Astrocyte of the spinal cord (primary cell): ENCODE results near the gene ENAM.
"Not testable (repeated sequence)": the region's sequence is repeated elsewhere in the genome, so short reads cannot be mapped to it uniquely, and the experiment has no call there.

Experiments used
- DNase-seq: peaks from one replicate; pipeline ENCODE4 v3.0.0; 2011; ENCODE audit warnings: low read depth, low spot score
- H3K4me3 ChIP-seq: 2 replicates; pipeline ENCODE4 v1.5.1; 2011; ENCODE audit warnings: low read depth, mild to moderate bottlenecking, low read length, moderate library complexity
- in situ Hi-C: cut with HindIII; loops from 2 replicates; pipeline ENCODE4 v1.10.0; 2017; ENCODE audit warnings: low sequenced_read_pairs
- TF ChIP-seq, protein P1 (sequence below): IDR thresholded peaks from 2 replicates; pipeline ENCODE4 v1.5.1; 2012; ENCODE audit warnings: low read depth, mild to moderate bottlenecking, low read length, inconsistent platforms

ENAM gene

DNA sequence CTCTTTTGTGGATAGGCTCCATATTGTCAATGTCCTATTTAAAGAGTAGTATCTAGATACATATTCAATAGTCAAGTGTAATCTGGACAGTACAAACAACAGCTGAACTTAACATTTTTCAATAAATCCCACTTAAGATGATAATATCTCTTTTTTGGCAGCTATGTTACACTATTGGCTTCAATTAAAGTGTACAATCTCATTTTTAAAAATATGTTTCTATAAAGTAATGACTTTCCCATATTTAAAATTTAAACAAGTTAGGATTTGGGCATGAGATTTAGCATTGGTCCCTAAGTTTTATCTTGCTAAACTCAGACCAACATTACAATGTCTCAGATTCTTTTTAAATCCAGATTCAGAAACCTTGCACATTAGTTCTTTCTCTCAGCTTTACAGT, 45.6 kb downstream of the ENAM start:
- DNase-seq: no peak
- in situ Hi-C loops: no loop called here
- no peak overlapping the region for H3K4me3 ChIP-seq
- TF ChIP-seq, protein P1, sequence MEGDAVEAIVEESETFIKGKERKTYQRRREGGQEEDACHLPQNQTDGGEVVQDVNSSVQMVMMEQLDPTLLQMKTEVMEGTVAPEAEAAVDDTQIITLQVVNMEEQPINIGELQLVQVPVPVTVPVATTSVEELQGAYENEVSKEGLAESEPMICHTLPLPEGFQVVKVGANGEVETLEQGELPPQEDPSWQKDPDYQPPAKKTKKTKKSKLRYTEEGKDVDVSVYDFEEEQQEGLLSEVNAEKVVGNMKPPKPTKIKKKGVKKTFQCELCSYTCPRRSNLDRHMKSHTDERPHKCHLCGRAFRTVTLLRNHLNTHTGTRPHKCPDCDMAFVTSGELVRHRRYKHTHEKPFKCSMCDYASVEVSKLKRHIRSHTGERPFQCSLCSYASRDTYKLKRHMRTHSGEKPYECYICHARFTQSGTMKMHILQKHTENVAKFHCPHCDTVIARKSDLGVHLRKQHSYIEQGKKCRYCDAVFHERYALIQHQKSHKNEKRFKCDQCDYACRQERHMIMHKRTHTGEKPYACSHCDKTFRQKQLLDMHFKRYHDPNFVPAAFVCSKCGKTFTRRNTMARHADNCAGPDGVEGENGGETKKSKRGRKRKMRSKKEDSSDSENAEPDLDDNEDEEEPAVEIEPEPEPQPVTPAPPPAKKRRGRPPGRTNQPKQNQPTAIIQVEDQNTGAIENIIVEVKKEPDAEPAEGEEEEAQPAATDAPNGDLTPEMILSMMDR: no peak

DNA sequence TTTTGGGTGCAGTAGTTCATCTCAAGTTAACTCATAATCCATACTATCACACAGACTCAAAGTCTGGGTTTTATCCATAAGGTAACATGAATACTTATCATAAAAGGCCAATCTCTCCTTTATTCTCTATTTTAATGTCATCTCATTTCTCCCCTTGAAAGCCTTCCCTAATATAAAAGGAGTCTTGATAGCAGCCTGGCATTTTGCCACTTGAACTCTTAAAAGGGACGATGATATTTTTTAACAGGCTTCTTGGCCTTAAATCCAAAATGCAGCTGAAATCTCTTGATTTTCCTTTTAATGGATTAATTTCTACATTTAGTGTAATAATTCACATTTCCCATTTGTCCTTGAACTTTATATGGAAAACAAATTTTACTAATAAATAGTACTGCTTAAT, 46.2 kb downstream of the ENAM start:
- no peak overlapping the region for H3K4me3 ChIP-seq
- TF ChIP-seq, protein P1: no peak
- in situ Hi-C loops: no loop called here
- DNase-seq: no peak

DNA sequence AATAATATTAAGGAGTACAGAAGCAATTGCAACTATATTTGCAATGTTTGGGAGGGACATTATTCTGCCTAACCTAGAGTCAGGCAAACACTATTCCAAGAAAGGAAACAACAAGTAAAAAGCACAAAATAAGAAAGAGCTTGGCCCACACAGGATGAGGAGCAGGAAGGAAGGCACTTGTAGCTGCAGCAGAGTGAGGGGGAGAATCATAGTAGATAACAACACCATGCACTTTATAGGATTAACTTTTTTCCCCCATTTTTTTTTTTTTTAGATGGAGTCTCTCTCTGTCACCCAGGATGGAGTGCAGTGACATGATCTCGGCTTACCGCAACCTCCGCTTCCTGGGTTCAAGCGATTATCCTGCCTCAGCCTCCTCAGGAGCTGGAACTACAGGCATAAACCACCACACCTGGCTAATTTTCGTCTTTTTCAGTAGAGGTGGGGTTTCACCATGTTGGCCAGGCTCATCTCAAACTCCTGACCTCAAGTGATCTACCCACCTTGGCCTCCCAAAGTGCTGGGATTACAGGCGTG, 48.1 kb downstream of the ENAM start:
- in situ Hi-C loops: no loop called here
- no peak for DNase-seq
- TF ChIP-seq, protein P1: no peak
- no peak overlapping the region for H3K4me3 ChIP-seq

DNA sequence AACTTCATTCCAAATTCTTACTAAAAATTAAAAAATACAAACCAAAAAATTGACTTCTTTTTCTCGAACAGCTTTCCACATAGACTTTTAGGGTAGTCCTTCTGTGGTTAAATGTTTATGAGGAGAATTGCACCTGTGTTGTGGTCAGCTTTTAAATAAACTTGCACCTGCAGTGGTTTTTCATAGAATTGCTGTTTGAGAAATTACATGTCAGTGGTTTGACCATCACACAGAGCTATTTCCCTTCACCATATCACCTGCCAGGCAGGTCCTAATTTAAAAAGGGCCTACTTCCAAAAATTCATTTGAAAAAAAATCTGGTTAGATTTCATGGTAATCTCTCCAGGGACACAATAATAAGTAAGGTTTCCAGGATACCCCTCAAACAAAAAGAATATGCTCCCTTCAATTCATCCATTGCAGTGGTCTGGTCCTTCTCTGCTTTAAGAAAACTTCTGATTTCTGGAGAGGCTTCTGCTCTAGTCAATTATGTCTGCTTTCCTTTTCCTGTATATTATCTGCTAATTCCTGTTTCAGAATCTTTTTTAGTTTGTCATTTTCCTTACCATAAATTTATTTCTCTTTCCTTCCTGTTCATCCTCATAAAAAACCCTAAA, 49.9 kb downstream of the ENAM start:
- no peak overlapping the region for H3K4me3 ChIP-seq
- no peak for DNase-seq
- TF ChIP-seq, protein P1: no peak
- in situ Hi-C loops: no loop called here

DNA sequence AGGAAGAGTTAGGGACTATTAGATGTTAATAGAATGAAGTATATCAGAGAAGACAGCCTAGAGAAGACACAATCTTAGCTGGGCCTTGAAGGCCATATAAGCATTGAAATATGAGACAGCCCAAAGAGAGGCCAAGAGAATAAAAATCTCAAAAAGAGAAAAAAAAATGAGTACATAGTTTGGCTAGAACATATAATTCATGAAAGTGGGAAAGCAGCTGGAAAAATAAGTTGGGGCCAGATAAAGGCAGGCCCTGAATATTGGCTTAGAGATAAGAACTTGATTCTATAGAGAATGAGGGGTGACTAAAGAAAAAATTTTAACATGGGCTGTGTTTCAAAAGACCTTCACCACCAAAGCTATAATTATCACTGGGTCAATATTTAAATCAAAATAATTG, 52.4 kb downstream of the ENAM start:
- no peak for DNase-seq
- H3K4me3 ChIP-seq: no peak overlapping the region
- TF ChIP-seq, protein P1: no peak
- in situ Hi-C loops: no loop called here

DNA sequence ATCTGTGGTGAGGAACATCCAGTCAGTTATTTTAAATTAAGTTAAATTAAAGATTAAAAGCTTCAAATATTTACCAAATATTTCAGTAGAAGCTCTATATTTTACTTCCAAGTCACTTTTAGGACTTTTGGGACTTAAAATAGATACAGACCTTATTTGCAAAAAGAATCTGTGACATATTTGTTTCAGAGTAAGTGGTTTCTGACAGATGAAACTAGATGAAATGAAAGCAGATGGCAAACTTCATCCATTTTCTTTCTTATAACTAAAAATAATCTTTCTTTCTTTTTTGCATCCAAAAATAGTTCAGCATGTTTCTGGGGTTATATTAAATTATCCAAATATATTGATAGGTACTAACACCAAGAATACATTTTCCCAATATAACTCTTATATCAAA, 53.2 kb downstream of the ENAM start:
- TF ChIP-seq, protein P1: no peak
- no peak overlapping the region for H3K4me3 ChIP-seq
- in situ Hi-C loops: no loop called here
- DNase-seq: no peak

DNA sequence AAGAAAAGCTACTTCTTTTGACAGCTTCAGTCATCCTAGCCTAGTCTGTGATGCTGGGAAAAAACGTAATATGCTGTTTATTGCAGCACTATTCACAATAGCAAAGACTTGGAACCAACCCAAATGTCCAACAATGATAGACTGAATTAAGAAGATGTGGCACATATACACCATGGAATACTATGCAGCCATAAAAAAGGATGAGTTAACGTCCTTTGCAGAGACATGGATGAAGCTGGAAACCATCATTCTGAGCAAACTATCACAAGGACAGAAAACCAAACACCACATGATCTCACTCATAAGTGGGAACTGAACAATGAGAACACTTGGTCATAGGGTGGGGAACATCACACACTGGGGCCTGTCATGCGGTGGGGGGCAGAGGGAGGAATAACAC, 53.6 kb downstream of the ENAM start:
- in situ Hi-C loops, DNase-seq, H3K4me3 ChIP-seq: not testable (repeated sequence)
